Trophoblast cell (in vitro differentiated cells and primary cell): ENCODE data around the gene ASTN2.

ENCODE experiments used
- DNase-seq, 2 donors: peaks; one replicate each; pipeline ENCODE4 v3.0.0-alpha.2; 2016
- H2AFZ ChIP-seq: 2 replicates; pipeline ENCODE4 v1.6.1; 2013; ENCODE audit warnings: low read length, moderate library complexity, mild to moderate bottlenecking; ENCODE audit not compliant: insufficient read depth, poor library complexity
- H2AK5ac ChIP-seq: 2 replicates; pipeline ENCODE4 v1.6.1; 2013; ENCODE audit warnings: mild to moderate bottlenecking, low read length
- H2BK120ac ChIP-seq: 2 replicates; pipeline ENCODE4 v1.6.1; 2013; ENCODE audit warnings: low read length, mild to moderate bottlenecking, moderate library complexity; ENCODE audit not compliant: insufficient read depth, poor library complexity
- H2BK12ac ChIP-seq: 2 replicates; pipeline ENCODE4 v1.6.1; 2013; ENCODE audit warnings: mild to moderate bottlenecking, low read length, moderate library complexity
- H2BK5ac ChIP-seq: 2 replicates; pipeline ENCODE4 v1.6.1; 2013; ENCODE audit warnings: low read length, low read depth, moderate library complexity, mild to moderate bottlenecking; ENCODE audit not compliant: poor library complexity
- H3K14ac ChIP-seq: 2 replicates; pipeline ENCODE4 v1.6.1; 2013; ENCODE audit warnings: mild to moderate bottlenecking, low read length
- H3K18ac ChIP-seq: 2 replicates; pipeline ENCODE4 v1.6.1; 2013; ENCODE audit warnings: mild to moderate bottlenecking, low read length
- H3K23ac ChIP-seq: 2 replicates; pipeline ENCODE4 v1.6.1; 2013; ENCODE audit warnings: low read length
- H3K27ac ChIP-seq: 2 replicates; pipeline ENCODE4 v1.5.1; 2013; ENCODE audit warnings: low read depth, mild to moderate bottlenecking, inconsistent platforms, low read length, moderate library complexity
- H3K27me3 ChIP-seq: 2 replicates; pipeline ENCODE4 v1.6.1; 2013; ENCODE audit warnings: inconsistent platforms, mild to moderate bottlenecking, low read length, moderate library complexity; ENCODE audit not compliant: insufficient read depth
- H3K36me3 ChIP-seq, 2 experiments: 1 replicate in 1 of 2; 2 replicates in 1 of 2; pipeline ENCODE4 v1.6.1; 2013; ENCODE audit warnings: low read length in 2 of 2, mild to moderate bottlenecking in 2 of 2, moderate library complexity in 1 of 2; ENCODE audit not compliant: insufficient read depth in 2 of 2, control insufficient read depth in 1 of 2
- H3K4ac ChIP-seq: 2 replicates; pipeline ENCODE4 v1.6.1; 2013; ENCODE audit warnings: low read depth, mild to moderate bottlenecking, low read length, moderate library complexity
- H3K4me1 ChIP-seq, 2 experiments: 1 replicate in 1 of 2; 2 replicates in 1 of 2; pipeline ENCODE4 v1.6.1; 2013; ENCODE audit warnings: low read length in 2 of 2, mild to moderate bottlenecking in 2 of 2, moderate library complexity in 1 of 2; ENCODE audit not compliant: insufficient read depth in 2 of 2, control insufficient read depth in 1 of 2
- H3K4me2 ChIP-seq: 2 replicates; pipeline ENCODE4 v1.6.1; 2013; ENCODE audit warnings: inconsistent platforms, mild to moderate bottlenecking, low read length, moderate library complexity
- H3K4me3 ChIP-seq: 2 replicates; pipeline ENCODE4 v1.5.1; 2013; ENCODE audit warnings: mild to moderate bottlenecking, low read depth, low read length, inconsistent platforms
- H3K79me1 ChIP-seq: one replicate; pipeline ENCODE4 v1.6.1; 2013; ENCODE audit warnings: low read length
- H3K79me2 ChIP-seq: 2 replicates; pipeline ENCODE4 v1.6.1; 2013; ENCODE audit warnings: low read length, mild to moderate bottlenecking; ENCODE audit not compliant: control insufficient read depth, insufficient read depth, poor library complexity
- H3K9ac ChIP-seq: 2 replicates; pipeline ENCODE4 v1.6.1; 2013; ENCODE audit warnings: mild to moderate bottlenecking, low read length
- H3K9me3 ChIP-seq: 2 replicates; pipeline ENCODE4 v1.6.1; 2013; ENCODE audit warnings: low read depth, mild to moderate bottlenecking, control low read depth, inconsistent platforms, low read length; ENCODE audit not compliant: insufficient read depth
- H4K12ac ChIP-seq: 2 replicates; pipeline ENCODE4 v1.6.1; 2013; ENCODE audit warnings: low read depth, mild to moderate bottlenecking, low read length, moderate library complexity
- H4K8ac ChIP-seq: 2 replicates; pipeline ENCODE4 v1.6.1; 2013; ENCODE audit warnings: low read depth, mild to moderate bottlenecking, low read length, moderate library complexity
- H4K91ac ChIP-seq: one replicate; pipeline ENCODE4 v1.6.1; 2013; ENCODE audit warnings: low read depth, mild to moderate bottlenecking, low read length, moderate library complexity
- WGBS: extraction: QIAGEN DNeasy Blood & Tissue Kit; methylation state at CpG from one replicate; pipeline ENCODE4 v1.1.7; 2013; ENCODE audit warnings: missing lambda C conversion rate; ENCODE audit not compliant: insufficient read length, insufficient coverage; ENCODE audit errors: extremely low coverage; 5-methylcytosine and 5-hydroxymethylcytosine counted together

The ASTN2 gene

DNA sequence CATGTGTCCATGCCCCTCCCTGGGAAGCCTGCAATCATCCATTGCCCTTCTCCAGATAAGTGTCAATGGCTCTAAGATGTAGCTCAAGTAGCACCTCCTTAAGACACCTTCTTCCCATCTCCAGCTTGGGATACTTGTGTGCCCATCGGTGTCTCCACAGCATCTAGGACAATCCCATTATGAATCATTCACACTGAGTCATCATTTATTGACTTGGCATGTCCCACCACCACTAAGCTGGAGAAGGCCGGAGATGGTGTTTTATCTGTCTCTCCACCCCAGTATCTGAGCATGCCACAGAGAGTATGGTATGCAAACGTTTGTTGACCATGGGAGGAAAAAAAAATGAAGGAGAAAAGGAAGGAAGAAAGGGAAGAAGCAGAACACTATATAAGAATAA, 385.5 kb downstream of the ASTN2 start:
- Histone ChIP-seq H3K9ac (no peak overlapping the region), H3K4me3 (no peak overlapping the region), H3K4me2 (no peak overlapping the region), H2BK120ac (no peak overlapping the region), H4K91ac (no peak overlapping the region), H4K8ac (no peak overlapping the region), H2AFZ (no peak overlapping the region), H3K79me2 (no peaks in the 10 kb centered on the region), H4K12ac (no peak overlapping the region), H3K36me3 (no peaks in the 10 kb centered on the region), H3K4me1 (no peaks in the 10 kb centered on the region), H2AK5ac (no peak overlapping the region), H3K18ac (no peak overlapping the region), H2BK12ac (no peak overlapping the region), H2BK5ac (no peak overlapping the region), H3K27me3 (no peaks in the 10 kb centered on the region), H3K27ac (no peak overlapping the region), H3K23ac (no peak overlapping the region), H3K79me1 (no peaks in the 10 kb centered on the region), H3K4ac (no peak overlapping the region), H3K9me3 (no peaks in the 10 kb centered on the region), H3K14ac (no peak overlapping the region)
- no CpG with 5 or more reads among the region's 3 CpGs for WGBS
- no peak for DNase-seq

DNA sequence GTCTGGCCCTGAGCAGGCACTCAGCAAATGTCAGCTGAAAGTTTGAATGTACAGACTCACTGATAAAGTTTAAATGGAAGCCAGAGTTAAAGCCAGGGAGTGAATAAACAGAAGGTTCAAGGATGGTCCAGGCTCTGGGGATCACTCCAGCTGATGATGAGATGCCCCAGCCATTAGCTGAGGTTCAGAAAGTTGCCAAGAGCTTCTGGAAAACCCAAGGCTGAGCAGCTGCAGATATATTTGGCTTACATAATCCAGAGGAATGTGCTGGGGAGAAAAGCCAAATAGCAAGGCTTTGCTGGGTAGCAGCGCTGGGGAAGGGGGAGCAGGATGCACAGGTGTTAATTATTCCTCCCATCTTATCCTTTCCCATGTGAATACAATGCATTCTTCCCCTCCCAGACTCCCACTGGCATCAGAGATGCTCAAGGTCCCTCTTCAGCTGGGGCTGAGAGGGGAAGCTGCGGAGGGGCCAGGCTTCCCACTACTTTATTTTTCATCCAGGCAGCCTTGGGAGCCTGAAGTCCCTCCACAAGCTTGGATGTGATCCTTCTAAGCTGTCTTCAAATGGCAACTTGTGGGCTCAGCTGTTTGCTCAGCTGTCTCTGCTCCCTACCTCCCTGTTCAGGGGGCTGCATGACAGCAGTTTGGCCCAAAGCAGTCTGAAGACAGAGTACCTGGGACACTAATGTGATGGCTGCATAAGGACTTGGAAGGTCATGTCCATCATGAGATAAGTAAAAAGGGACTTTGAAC, 386.6 kb downstream of the ASTN2 start:
- no peaks in the 10 kb centered on the region for H3K79me2 ChIP-seq
- H2BK5ac ChIP-seq: no peak overlapping the region
- no peak overlapping the region for H3K23ac ChIP-seq
- H3K14ac ChIP-seq: no peak overlapping the region
- no peak overlapping the region for H4K12ac ChIP-seq
- no peak overlapping the region for H2BK12ac ChIP-seq
- H3K27ac ChIP-seq: no peak overlapping the region
- no peaks in the 10 kb centered on the region for H3K27me3 ChIP-seq
- no peak overlapping the region for H3K4me2 ChIP-seq
- DNase-seq: peak in 1 of 2 donors; percentile 6
- H3K4me3 ChIP-seq: no peak overlapping the region
- no peak overlapping the region for H4K8ac ChIP-seq
- no peak overlapping the region for H4K91ac ChIP-seq
- no peak overlapping the region for H2AFZ ChIP-seq
- H2AK5ac ChIP-seq: no peak overlapping the region
- no peaks in the 10 kb centered on the region for H3K4me1 ChIP-seq
- no peak overlapping the region for H3K18ac ChIP-seq
- H3K9me3 ChIP-seq: no peaks in the 10 kb centered on the region
- no peak overlapping the region for H3K9ac ChIP-seq
- H3K79me1 ChIP-seq: no peaks in the 10 kb centered on the region
- no peaks in the 10 kb centered on the region for H3K36me3 ChIP-seq
- H2BK120ac ChIP-seq: no peak overlapping the region
- no peak overlapping the region for H3K4ac ChIP-seq
- no CpG with 5 or more reads among the region's 2 CpGs for WGBS

DNA sequence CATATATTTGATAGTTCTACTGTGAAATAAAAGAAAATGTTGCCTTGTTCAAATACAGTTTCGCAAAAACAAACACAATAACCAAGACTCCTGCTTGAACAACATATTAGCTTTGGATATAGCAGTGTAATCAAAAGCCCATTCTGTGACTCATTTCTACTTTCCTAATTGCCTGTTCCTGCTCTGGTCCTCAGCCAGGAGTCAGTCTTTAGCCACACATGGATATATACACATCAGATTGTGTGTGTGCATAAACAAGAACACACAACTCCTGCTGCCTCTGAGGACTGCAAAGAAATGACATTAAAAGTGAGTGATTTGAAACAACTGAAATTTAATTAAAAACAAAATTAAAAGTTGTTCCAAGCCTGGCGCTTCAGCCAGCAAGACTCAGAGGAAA, 393.0 kb downstream of the ASTN2 start:
- H3K4me2 ChIP-seq: no peak overlapping the region
- no peak overlapping the region for H2BK120ac ChIP-seq
- H3K79me2 ChIP-seq: no peaks in the 10 kb centered on the region
- H3K27ac ChIP-seq: no peak overlapping the region
- no peak overlapping the region for H3K18ac ChIP-seq
- no peaks in the 10 kb centered on the region for H3K79me1 ChIP-seq
- H3K36me3 ChIP-seq: no peaks in the 10 kb centered on the region
- H3K9ac ChIP-seq: no peak overlapping the region
- H3K4ac ChIP-seq: no peak overlapping the region
- DNase-seq: no peak
- H4K12ac ChIP-seq: no peak overlapping the region
- no peak overlapping the region for H2AFZ ChIP-seq
- no peaks in the 10 kb centered on the region for H3K9me3 ChIP-seq
- no peak overlapping the region for H3K23ac ChIP-seq
- no peak overlapping the region for H2BK12ac ChIP-seq
- no peak overlapping the region for H4K8ac ChIP-seq
- no CpG with 5 or more reads among the region's 2 CpGs for WGBS
- H3K4me1 ChIP-seq: no peaks in the 10 kb centered on the region
- H4K91ac ChIP-seq: no peak overlapping the region
- no peak overlapping the region for H3K4me3 ChIP-seq
- H2AK5ac ChIP-seq: no peak overlapping the region
- H2BK5ac ChIP-seq: no peak overlapping the region
- H3K14ac ChIP-seq: no peak overlapping the region
- no peaks in the 10 kb centered on the region for H3K27me3 ChIP-seq

DNA sequence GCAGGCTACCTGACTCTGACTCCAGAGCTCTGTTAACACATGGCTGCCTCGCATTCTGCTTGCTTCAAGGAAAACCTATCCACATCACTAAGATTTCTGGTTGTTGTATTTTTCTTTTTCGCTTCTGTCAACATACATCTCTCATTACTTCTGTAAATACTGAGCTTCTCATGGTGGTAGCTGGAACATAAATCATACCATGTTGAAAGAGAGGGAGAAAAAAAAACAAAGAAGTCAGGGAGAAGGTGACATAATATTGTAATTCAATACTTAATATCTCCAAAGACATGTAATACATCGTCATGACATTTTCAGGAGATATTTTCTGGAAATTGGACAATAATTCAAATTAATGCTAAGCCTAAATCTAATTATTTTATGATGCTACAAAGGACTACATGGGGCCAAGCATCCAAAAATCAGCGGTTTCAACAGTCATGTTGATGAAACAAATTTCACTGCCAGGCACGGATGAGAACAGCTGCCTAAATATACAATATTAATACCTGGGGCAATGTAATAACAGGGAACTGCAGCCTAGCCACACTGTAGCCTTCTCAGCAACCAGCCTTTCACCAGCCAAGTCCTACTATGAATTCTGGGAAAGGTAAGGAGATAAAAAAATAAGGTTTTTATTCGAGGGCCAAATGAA, 395.8 kb downstream of the ASTN2 start:
- H3K79me2 ChIP-seq: no peaks in the 10 kb centered on the region
- H3K4me2 ChIP-seq: no peak overlapping the region
- H3K9ac ChIP-seq: no peak overlapping the region
- H4K8ac ChIP-seq: no peak overlapping the region
- H3K4me3 ChIP-seq: no peak overlapping the region
- no peak overlapping the region for H4K91ac ChIP-seq
- H3K4ac ChIP-seq: no peak overlapping the region
- H2AFZ ChIP-seq: no peak overlapping the region
- H3K23ac ChIP-seq: no peak overlapping the region
- H3K9me3 ChIP-seq: no peaks in the 10 kb centered on the region
- WGBS: no CpG with 5 or more reads among the region's 6 CpGs
- no peak overlapping the region for H2BK12ac ChIP-seq
- no peak overlapping the region for H3K14ac ChIP-seq
- no peak overlapping the region for H2AK5ac ChIP-seq
- H2BK120ac ChIP-seq: no peak overlapping the region
- H3K79me1 ChIP-seq: no peaks in the 10 kb centered on the region
- no peaks in the 10 kb centered on the region for H3K27me3 ChIP-seq
- DNase-seq: no peak
- no peak overlapping the region for H3K27ac ChIP-seq
- no peak overlapping the region for H3K18ac ChIP-seq
- H3K4me1 ChIP-seq: no peaks in the 10 kb centered on the region
- no peak overlapping the region for H2BK5ac ChIP-seq
- no peaks in the 10 kb centered on the region for H3K36me3 ChIP-seq
- no peak overlapping the region for H4K12ac ChIP-seq
